Stimulated activated CD8-positive, alpha-beta memory T cell treated with anti-CD3 and anti-CD28 coated beads, Interleukin-7, amount 100 ng/mL, for 4 hours (primary cell): Measurements from ENCODE around the gene PCCB.
"Not testable (repeated sequence)": the region's sequence is repeated elsewhere in the genome, so short reads cannot be mapped to it uniquely, and the experiment has no call there.

Experiments
- DNase-seq, 2 donors: peaks; one replicate each; pipeline ENCODE4 v3.0.0-alpha.2; 2020; ENCODE audit warnings: low read depth in 2 of 2

Gene PCCB

DNA sequence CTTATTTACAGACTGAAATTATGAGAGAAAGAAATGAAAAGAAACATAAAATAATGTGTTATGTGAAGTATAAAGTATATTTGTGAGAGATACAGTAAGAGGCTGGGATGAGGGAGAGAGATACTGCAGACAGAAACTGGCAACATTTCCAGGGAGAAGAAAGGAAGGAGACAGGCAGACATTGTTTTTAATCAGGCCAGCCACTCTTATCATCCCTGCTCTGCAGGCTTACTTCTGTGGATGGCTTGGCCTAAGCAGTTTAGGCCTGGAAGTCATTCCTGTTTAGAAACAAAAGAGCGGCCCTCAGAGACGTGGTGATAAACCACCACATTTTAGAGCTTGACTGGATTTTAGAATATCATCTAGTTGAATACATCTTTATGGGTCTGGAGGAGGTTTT is 12.4 kb downstream of the PCCB start:
- DNase-seq = no peak

DNA sequence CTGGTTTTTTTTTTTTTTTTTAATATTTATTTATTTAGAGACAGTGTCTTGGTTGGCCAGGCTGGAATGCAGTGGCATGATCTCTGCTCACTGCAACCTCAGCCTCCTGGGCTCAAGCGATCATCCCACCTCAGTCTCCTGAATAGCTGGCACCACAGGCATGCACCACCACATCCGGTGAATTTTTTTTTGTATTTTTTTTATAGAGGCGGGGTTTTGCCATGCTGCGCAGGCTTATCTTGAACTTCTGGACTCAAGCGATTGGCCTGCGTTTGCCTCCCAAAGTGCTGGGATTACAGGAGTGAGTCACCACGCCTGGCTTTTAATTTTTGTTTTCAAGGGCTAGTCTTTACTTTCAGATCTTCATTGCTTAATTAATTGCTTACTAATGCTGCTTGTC is 13.1 kb downstream of the PCCB start:
- DNase-seq = no peak

DNA sequence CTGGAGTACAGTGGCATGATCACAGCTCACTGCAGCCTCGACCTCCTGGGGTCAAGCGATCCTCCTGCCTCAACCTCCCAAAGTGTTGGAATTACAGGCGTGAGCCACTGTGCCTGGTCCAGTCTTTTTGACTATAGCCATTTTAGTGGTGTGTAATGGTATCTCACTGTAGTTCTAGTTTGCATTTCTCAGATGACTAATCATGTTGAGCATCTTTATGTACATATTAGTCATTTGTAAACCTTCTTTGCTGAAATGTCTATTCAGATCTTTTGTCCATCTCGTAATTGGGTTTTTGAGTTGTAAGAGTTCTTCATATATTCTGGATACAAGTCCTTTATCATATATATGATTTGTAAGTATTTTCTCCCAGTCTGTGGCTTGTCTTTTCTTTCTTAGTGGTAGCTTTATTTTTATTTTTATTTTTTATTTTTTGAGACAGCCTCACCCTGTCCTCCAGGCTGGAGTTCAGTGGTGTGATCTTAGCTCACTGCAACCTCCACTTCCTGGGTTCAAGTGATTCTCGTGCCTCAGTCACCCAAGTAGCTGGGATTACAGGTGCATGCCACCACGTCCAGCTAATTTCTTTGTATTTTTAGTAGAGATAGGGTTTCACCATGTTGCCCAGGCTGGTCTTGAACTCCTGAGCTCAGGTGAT is 16.5 kb downstream of the PCCB start:
- not testable (repeated sequence) for DNase-seq

DNA sequence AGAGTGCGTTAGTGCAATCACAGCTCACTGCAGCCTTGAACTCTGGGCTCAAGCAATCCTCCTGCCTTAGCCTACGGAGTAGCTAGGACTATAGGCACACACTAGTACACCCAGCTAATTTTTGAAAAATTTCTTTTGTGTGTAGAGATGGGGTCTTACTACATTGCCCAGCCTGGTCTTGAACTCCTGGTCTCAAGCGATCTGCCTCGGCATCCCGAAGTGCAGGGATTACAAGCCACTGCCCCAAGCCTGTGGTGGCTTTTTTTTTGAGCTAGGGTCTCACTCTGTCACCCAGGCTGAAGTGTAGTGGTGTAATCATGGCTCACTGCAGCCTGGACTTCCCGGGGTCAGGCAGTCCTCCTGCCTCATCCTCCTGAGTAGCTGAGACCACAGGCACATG is 17.1 kb downstream of the PCCB start:
- no peak for DNase-seq

DNA sequence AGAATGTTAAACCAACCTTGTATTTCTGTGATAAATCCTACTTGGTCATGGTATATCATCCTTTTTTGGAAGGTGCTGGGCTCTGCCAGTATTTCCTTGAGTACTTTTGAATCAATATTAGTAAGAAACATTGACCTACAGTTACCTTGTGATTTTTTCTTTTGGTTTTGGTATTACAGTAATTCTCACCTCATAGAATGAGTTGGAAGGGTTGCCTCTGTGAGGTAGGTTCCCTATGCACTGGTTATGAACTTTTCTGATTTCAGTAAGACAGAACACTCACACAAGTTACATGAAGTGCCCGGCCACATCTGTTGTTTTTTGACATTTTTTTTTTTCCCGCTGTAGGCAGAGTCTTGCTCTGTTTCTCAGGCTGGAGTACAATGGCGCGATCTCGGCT is 20.0 kb downstream of the PCCB start:
- DNase-seq = no peak

DNA sequence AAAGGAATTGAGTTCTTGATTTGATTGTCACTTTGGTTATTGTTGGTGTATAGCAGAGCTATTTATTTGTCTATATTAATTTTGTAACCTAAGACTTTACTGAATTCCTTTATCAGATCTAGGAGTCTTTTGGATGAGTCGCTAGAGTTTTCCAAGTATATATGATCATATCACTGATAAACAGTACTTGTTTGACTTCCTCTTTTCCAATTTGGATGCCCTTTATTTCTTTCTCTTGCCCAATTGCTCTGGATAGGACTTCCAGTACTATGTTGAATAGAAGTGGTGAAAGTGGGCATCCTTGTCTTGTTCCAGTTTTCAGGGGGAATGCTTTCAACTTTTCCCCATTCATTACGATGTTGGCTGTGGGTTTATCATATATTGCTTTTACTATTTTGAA is 21.5 kb downstream of the PCCB start:
- DNase-seq = not testable (repeated sequence)

DNA sequence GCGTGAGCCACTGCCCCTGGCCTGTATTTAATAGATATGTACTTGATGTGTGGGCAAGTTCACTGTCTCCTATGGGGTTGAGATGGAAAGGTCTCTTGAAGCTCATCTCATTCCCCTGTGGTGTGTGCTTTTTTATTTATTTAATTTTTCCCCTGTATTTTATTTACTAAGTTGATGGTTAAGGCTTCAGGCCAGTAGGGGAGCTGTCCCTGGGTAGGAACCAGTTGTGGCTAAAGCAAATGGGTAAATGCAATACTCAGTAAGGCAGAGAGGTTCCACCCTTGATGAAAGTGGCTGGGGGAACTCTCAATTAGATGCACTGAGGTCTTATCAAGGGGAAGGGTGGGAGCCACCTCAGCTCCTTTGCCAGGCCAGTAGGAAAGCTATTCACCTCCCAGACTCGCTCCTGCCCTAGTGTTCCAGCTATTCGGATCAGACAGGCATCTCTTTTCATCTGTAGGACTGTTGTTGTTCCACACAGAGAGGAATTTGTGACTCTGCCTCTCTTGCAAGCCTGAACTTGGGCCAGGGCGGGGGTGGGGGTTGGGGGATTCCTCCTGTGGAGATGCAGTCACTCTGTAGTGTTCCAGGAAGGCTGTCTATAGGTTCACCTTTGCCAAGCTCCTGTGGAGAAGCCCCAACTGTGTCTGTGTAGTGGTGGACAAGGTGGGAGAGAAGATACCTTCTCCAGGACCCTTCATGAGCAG is 26.1 kb downstream of the PCCB start:
- DNase-seq = no peak

DNA sequence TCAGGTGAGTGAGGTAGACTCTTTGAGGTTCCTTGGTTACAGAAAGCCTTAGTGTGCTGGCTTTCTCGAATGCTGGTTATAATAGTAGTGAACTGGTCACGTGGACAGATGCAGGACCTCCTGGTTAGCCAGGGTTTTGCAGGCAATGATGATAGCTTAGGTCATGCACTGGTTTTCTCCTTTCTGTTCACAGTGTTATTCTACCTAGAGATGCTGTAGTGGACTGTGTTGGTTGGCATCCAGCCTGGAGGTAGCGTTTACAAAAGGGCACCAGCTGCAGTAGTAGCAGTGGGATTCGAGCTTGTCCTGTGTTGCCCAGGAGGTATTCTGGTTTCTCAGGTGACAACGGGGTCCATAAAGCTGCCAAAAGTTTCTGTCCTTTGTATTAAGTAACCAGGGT is 27.0 kb downstream of the PCCB start:
- no peak for DNase-seq

DNA sequence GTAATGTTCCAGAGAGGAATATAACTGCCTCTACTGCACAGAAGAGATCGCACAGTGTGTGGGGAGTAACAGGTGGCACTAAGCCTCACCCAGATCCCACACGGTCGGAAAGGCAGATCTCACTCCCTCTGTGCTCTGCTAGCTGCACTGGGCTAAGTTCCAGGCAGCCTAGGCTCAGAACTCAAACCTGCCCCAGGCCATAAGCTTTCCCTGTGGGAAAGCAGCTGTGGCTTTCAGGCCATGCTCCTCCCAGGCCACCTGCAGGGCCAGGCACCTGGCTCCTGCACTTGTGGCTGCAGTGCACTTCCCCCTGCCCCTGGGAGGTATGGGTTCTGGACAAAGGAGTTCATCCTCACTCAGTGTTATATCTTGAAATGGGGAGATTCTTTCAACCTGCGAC is 27.5 kb downstream of the PCCB start:
- no peak for DNase-seq

DNA sequence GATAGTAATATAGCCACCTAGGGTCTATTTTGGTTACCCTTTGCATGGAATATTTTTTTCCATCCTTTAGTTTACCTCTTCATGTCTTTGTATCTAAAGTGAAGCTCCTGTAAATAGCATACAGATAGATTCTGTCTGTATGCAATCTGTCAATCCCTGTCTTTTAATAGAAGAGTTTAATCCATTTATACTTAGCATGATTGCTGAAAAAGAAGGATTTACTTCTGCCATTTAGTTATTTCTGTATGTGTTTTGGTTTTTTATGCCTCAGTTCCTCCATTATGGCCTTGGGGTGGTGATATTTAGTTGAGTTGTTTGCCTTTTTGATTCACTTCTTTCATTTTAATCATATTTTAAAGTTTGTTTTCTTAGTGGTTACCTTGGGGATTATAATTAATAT is 29.0 kb downstream of the PCCB start:
- DNase-seq = no peak

DNA sequence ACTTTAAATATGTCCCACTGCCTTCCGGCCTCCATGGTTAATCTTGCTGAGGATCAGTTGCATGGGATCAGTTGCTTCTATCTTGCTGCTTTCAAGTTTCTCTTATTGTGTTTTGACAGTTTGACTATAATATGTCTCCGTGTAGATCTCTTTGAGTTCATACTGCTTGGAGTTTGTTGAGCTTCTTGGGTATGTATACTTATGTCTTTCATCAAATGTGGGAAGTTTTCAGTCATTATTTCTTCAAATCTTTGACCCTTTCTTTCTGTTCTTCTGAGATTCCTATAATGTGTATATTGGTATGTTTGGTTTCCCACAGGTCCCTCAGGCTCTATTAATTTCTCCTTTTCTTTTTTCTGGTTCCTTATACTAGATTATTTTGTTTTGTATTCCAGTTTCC is 30.8 kb downstream of the PCCB start:
- DNase-seq = no peak

DNA sequence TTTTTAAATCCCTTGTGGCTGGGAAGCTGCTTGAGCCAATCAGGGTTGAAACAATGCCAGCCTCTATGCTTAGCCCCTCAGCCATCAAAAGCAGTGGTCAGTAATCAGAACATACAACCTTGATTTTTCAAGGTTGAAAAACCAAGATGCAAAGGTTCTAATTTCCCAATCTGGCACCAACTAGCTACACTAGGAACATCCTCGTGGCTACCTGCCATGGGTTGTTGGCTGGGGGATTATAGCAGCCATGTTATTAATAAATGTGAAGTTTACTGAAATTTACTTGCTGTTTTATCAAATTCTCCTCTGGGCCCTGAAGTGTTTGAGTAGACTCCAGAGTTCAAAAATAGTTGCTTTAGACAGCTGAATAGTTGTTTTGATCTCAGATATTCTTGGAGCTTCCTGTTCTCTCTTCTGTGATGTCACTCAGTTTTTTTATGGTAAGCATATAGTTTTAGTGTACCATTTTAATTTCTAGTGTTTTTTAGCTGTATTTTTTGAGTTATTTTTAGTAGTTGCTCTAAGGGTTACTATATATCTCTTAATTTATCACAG is 31.9 kb downstream of the PCCB start:
- DNase-seq = no peak

DNA sequence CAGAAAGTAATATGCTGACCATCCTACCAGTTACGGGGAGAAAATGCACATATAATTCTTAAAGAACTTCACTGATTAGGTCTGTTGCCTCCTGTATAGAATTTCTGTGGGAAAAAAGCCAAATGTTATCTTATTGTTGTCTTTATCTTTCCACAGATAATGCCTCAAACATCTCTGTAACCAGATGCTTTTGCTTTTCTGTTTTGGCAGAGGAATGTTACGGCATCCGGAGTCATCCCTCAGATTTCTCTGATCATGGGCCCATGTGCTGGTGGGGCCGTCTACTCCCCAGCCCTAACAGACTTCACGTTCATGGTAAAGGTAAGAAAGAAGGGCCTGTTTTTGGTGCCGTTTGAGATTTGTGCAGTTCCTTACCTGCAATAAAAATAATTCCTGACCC is 33.5 kb downstream of the PCCB start:
- no peak for DNase-seq

DNA sequence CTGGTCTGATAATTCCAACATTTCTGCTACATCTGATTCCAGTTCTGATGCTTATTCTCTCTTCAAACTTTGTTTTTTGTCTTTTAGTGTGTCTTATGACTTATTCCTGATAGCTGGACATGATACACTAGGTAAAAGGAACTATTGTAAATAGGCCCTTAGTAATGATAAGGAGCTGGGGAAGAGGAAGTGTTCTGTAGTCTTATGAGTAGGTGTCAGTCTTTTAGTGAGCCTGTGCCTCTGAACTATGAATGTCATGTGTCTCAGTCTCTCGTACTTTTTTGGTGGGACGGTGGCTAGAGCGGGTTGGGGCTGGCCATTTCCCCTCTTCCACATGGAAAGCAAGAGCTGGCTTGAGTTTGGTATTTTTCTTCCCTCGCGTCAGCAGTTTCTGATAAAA is 41.2 kb downstream of the PCCB start:
- DNase-seq = no peak

DNA sequence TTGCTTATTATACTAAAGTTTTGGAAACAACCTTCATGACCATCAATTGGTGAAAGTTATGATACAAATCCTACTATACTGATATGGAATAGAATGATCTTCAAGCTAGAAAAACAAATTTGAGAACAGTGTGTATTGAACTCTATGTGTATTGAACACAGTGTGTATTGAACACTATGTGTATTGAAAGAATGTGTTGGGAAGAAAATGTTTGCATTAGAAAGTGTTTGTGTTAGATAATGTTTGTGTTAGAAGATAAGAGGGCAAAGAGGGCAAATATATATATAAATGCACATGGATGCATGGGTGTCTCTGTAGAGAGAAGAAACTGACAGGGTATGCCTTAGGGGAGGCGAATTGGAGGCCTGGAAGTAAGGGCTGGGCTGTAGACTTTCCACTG is 42.4 kb downstream of the PCCB start:
- no peak for DNase-seq

DNA sequence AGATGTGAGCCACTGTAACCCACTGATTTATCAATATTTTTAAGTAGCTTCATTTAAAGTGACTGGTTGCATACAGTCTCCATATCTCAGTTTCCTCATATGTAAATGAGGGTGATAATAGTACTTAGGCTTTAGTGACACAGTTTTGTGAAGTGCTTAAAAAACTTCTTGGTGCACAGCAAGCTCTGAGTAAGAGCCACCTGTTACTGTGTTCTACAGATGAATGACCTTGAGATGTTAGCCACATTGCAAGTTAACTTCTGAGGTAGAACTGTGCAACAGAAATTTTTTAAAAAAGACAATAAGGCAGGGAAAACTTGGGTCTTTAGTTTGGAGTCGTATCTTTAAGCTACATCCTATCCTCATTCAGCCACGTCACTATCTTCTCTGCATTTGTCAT is 43.1 kb downstream of the PCCB start:
- no peak for DNase-seq

DNA sequence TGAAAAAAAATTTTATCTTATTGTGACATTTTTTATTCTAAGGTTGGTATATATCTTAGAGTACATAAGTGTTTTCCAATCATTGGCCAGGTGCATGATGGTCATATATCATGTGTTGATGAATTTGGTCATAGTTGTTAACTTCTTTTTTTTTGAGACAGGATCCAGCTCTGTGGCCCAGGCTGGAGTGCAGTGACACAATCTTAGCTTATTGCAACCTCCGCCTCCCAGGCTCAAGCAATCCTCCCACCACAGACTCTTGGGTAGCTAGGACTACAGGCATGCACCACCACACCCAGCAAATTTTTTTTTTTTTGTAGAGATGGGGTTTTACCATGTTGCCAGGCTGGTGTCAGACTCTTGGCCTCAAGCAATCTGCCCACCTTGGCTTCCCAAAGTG is 44.0 kb downstream of the PCCB start:
- DNase-seq = no peak

DNA sequence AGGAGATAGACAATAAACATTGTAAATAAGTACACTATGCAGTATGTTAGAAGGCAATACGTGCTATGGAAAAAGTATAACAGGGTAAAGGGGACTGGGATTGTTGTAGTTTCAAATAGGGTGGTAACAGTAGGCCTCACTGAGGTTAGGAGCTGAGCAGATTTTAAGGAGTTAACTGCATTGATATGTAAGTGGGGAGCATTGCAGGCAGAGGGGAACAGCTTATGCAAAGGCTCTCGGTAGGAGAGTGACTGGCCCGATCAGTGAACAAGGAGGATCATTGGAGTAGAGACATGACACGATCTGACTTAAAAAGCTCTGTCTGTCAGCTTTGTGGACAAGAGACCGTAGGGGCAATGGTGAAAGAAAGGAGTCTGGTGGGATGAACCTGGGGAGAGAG is 46.8 kb downstream of the PCCB start:
- DNase-seq = no peak

DNA sequence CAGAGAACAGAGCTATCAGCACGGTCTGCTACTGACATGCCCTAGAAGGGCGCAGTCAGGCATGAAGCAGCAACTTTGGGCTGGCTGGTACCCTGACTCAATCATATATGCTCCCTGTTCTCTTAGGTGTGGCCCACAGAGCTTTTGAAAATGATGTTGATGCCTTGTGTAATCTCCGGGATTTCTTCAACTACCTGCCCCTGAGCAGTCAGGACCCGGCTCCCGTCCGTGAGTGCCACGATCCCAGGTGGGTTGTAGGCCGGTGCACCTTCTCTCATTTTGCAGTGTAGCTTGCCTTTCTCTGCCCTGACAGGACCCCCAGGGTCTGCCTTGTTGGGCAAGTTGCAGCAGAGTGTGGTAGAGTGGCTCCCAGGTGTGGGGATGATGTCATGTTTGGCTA is 47.7 kb downstream of the PCCB start:
- DNase-seq = no peak

DNA sequence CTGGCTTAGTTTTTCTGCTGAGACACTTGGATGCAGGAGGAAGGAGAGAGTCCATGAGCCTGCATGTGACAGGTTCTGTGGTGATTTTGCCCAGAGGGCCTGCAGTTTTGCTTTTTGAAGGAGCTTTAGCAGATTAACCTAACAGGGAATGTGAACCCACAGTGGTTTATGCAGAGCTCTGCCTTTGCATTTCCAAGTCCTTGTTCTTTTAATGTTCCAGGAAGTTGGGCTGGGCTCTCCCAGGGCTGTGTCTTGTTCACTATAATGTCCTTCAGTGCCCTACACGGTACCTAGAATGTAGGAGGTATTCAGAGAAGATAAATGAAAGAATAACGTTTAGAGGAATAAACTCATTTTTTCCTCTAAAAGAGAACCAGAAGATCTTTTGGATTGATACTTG is 50.3 kb downstream of the PCCB start:
- DNase-seq = no peak

DNA sequence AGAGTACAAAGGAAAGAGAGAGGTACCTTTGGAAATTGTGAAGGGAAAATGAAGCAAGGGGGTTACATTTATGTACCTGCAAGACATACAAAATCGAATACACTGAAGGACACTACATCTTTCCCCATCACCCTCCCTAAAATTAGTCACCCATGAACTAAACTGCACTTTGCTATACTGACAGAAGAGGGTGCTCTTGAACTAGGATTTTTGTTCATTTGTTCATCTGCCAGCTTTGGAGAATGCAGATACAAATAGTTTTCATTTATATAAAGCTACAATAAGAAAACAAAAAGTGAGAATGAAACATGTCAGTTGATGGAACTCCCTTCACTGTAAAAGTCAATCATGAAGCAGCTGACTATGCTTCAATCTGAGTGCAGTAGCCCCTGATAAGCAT is 55.7 kb downstream of the PCCB start:
- no peak for DNase-seq

DNA sequence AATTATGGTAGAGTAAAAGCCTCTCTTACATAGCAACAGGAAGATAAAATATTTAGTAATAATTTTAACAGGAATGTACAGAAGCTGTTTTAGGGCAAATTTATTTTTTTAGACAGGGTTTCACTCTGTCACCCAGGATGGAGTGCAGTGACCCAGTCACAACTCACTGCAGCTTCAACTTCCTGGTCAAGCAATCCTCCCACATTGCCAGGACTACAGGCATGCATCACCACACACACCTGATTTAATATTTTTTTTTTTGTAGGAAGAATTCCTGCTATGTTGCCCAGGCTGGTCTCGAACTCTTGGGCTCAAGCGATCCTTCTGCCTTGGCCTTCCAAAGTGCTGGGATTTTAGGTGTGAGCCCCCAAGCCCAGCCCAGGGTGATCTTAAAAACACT is 61.1 kb downstream of the PCCB start:
- DNase-seq = no peak

DNA sequence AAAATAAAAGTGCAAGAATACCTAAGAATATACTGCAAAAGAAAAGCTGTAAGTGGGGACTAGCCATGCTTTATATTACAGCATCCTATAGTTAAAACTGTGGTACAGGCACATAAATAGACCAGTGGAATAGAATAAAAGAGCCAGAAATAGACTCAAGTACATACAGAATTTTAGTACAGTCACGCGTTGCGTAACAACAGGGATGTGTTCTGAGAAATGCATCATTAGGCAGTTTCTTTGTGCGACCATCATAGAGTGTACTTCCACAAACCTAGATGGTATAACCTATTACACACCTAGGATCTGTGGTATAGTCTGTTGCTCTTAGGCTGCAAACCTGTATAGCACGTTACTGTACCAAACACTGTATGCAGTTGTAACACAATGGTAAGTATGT is 61.8 kb downstream of the PCCB start:
- DNase-seq = no peak

DNA sequence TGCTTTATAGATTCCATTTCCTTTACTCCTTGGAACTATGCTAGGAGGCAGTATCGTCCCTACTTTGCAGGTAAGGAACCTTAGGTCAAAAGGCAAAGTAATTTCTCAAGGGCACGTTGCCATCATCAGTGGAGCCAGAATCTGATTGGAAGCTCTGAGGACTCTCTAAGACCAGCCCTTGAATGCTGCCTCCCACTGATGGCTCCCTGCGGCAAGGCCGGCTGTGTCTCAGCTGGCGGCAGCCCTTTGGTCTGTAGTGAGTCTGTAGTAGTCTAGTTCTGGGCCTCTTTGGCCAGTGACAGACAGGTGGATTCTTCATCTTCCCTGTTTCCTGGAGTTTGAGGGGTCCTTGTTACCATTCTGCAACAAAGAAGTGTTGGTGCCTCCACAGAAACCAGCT is 76.2 kb downstream of the PCCB start:
- DNase-seq = no peak
